Brain microvascular endothelial cell (primary cell): ENCODE data around the gene TMEM171.

Experiments used
- DNase-seq: peaks from one replicate; pipeline ENCODE4 v3.0.0-alpha.2; 2020
- H3K27ac ChIP-seq: fragments of 250-450 bp; sonication (Bioruptor Pico); 2 replicates; pipeline ENCODE4 v1.5.1; 2020; ENCODE audit warnings: mild to moderate bottlenecking, moderate library complexity
- H3K27me3 ChIP-seq: fragments of 250-450 bp; sonication (Bioruptor Pico); replicated peaks from 2 replicates; pipeline ENCODE4 v1.5.1; 2020; ENCODE audit warnings: mild to moderate bottlenecking
- H3K36me3 ChIP-seq: fragments of 250-450 bp; sonication (Bioruptor Pico); replicated peaks from 2 replicates; pipeline ENCODE4 v1.5.1; 2020; ENCODE audit warnings: mild to moderate bottlenecking
- H3K4me3 ChIP-seq: 2 replicates; pipeline ENCODE4 v1.5.1; 2011; ENCODE audit warnings: low read depth, mild to moderate bottlenecking, control low read depth, low read length, moderate library complexity
- in situ Hi-C: cut with HindIII; loops from 2 replicates; pipeline ENCODE4 v1.10.0; 2017; ENCODE audit warnings: low sequenced_read_pairs, low pct_ligation_motif_present
- TF ChIP-seq, protein P1 (sequence below): IDR thresholded peaks from 2 replicates; pipeline ENCODE4 v1.5.1; 2011; ENCODE audit warnings: low read depth, mild to moderate bottlenecking, moderate library complexity, low read length, control low read depth, inconsistent platforms; ENCODE audit errors: missing control alignments

Gene TMEM171

DNA sequence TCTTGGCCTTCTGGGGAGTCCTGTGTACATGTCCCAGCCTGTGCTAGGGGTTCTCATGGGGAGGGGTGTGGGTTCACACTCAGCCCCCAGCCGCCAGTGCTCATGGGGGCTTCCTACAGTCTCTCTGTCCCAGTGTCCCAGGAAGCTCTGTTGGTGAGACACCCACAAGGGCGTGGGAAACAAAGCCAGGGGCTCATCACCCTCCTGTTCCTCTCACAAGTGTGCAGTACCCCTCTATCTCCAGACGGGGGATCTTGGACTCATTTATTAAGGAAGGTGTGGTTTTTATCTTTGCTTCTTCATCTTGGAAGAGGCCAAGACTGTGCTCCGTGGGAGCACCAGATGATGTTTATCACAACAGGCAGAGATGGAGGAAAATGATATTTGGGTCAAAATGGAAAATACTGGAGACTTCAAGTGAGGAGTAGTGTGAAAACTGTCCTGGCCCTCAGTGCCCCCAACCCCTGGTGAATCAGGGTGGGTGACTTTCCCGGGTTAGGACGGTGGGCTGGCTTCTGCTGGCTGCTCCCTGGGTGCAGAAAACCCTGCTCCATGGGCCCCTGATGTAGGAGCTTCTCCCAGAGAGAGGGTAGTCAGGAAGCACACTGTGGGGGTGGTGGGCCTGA, 15.2 kb downstream of the TMEM171 start:
- in situ Hi-C loops, result no loop called here
- H3K27me3 ChIP-seq, result no peaks in the 10 kb centered on the region
- no peak overlapping the region for H3K4me3 ChIP-seq
- no peak overlapping the region for H3K27ac ChIP-seq
- no peaks in the 10 kb centered on the region for H3K36me3 ChIP-seq
- TF ChIP-seq, protein P1, sequence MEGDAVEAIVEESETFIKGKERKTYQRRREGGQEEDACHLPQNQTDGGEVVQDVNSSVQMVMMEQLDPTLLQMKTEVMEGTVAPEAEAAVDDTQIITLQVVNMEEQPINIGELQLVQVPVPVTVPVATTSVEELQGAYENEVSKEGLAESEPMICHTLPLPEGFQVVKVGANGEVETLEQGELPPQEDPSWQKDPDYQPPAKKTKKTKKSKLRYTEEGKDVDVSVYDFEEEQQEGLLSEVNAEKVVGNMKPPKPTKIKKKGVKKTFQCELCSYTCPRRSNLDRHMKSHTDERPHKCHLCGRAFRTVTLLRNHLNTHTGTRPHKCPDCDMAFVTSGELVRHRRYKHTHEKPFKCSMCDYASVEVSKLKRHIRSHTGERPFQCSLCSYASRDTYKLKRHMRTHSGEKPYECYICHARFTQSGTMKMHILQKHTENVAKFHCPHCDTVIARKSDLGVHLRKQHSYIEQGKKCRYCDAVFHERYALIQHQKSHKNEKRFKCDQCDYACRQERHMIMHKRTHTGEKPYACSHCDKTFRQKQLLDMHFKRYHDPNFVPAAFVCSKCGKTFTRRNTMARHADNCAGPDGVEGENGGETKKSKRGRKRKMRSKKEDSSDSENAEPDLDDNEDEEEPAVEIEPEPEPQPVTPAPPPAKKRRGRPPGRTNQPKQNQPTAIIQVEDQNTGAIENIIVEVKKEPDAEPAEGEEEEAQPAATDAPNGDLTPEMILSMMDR, result peak; percentile 60
- peak; percentile 24 for DNase-seq

DNA sequence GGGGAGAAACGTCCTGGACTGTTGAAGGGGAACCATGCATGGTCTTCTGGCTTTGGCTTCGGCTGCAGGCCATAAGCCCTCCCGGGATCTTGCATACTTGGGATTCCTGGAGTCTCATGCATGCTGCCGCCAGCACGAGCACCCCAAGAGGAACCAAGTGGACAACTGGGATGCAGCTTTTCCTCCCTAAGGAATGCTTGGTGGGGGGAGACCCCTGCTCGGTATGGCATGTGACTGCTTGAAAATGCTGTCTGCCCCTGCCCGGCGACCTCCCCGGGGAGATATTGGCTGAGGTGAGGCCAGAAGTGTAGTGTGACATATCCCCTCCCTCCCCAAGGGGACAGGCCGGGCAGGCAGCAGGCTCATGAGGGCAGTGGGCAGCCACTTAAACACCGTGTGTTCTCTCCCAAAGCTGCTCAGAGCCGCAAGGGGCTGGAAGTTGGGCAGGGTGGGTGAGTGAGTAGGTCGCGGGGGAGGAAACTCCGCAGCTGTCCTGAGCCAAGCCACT, 15.7 kb downstream of the TMEM171 start:
- Histone ChIP-seq H3K4me3 (no peak overlapping the region), H3K27me3 (no peaks in the 10 kb centered on the region), H3K36me3 (no peaks in the 10 kb centered on the region), H3K27ac (no peak overlapping the region)
- no peak for DNase-seq
- in situ Hi-C loops, result no loop called here
- TF ChIP-seq, protein P1, result no peak

DNA sequence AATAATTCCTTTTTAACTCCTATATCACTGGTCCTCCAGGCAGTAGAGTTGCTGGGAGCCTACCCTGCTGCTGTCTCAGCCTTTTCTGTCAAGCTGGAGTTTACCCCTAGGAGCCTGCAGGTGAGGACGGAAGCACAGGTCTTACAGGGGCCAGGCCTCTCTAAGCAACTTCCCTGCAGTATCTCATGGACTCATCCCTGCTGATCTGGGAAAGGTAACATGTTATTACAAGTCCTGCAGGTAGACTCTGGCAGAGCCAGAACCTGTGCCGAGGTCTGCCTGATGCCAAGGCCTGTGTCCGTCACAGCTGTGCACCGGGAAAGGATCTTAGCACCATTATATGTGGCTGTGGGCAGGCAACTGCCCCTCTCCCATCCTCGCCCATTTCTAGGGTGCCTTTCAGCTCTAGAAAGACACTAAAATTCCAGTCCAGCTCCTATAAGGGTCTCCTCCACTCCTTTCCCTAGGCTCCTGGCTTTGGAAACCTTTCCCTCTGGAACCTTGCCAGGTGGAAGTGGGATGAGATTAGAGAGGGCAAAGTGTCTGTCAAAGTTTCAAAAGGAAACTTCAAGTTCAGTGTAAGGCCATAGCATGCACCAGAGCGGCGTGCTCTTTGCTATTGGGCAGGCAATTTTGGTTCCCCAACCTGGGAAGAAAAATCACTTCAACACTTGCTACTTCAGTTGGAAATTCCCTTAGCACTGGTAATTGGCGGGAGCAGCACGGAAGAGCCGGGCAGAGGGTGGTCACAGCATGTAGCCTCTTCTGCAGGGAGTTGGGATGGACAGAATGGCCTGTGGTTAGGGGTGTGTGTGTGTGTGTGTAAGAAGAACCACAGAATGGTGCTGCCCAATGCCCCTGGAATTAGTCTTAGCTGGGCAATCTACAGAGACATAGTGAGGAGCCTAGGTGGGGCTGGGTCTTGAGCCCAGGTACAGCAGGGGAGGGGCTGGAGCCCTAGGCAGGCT, 17.5 kb downstream of the TMEM171 start:
- in situ Hi-C loops, result no loop called here
- no peak for DNase-seq

DNA sequence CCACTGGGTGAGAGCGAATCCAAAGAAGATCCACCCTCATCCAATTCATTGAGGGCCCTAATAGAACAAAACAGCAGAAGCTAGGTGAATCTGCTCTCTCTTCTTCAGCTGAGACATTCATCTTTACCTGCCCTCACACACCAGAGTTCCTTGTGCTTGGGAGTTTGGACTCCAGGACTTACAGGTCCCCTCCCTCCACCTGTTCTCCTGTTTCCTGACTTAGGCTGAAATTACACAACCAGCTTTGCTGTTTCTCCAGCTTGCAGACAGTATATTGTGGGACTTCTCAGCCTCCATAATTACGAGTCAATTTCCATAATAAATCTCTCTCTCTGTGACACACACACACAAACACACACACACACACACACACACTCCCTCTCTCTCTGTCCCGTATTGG, 19.1 kb downstream of the TMEM171 start:
- in situ Hi-C loops, result no loop called here
- Histone ChIP-seq H3K27ac (no peak overlapping the region), H3K36me3 (no peaks in the 10 kb centered on the region), H3K27me3 (no peaks in the 10 kb centered on the region), H3K4me3 (no peak overlapping the region)
- TF ChIP-seq, protein P1, result no peak
- no peak for DNase-seq

More for the DNA sequence above, 17.5 kb downstream of the TMEM171 start:
- H3K36me3 ChIP-seq, result no peaks in the 10 kb centered on the region
- H3K4me3 ChIP-seq, result no peak overlapping the region
- no peak overlapping the region for H3K27ac ChIP-seq
- H3K27me3 ChIP-seq, result no peaks in the 10 kb centered on the region
- TF ChIP-seq, protein P1, result no peak

DNA sequence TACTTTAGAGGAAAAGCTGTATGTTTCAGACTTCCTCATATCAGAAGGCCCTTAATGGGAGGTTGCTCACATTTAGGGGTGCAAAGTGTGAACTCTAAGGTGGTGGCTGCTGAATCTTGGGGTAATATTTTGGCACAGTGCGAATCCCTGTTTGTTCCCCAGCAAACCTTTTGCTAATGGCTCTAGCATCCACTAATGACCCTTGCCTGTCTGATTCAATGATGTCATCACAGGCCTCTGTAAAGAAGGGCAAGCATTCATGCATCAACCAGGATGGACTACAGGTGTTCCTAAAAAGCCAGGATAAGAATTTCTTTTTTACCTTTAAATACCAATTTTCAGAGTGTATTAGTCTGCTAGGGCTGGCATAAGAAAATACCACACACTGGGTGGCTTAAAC, 20.4 kb downstream of the TMEM171 start:
- H3K27me3 ChIP-seq, result no peaks in the 10 kb centered on the region
- DNase-seq, result no peak
- in situ Hi-C loops, result no loop called here

More for the DNA sequence above, 20.4 kb downstream of the TMEM171 start:
- Histone ChIP-seq H3K27ac (no peak overlapping the region), H3K36me3 (no peaks in the 10 kb centered on the region), H3K4me3 (no peak overlapping the region)
- TF ChIP-seq, protein P1, result no peak
